ENCODE data around the gene CCDC188. TPM values are rescaled to one million over a fixed set of nuclear protein-coding genes. Genes with fewer than 3 reads are reported as not detected.

Gene CCDC188
- total and polyA plus RNA-seq, 5 donors: 0.22 to 0.83 (median 0.48) TPM

- Histone ChIP-seq H3K9me3 (ENCODE audit: control insufficient read depth, low read length) (no peaks in the 10 kb centered on the region), H3K4me3 (ENCODE audit: low read length) (no peak overlapping the region), H3K27me3 (ENCODE audit: control insufficient read depth, insufficient read depth) (no peaks in the 10 kb centered on the region), H3K27ac (ENCODE audit: low read length) (no peak overlapping the region), H3K4me1 (ENCODE audit: control insufficient read depth, insufficient read depth, low read length) (no peaks in the 10 kb centered on the region)
- WGBS: 84% methylated on average over 8 of the region's 8 CpGs
- no peak for ATAC-seq
- intact Hi-C loops (cut with DNase I): no loop called here
- DNase-seq: no peak
These were observed 32.2 kb upstream of the CCDC188 start for GRCh38 chr22:20183101-20183500.

- intact Hi-C loops (cut with DNase I): no loop called here
These were observed 31.5 kb upstream of the CCDC188 start for GRCh38 chr22:20182365-20182764.

GRCh38 chr22:20181884-20182236, 31.0 kb upstream of the CCDC188 start:
- Histone ChIP-seq H3K27me3 (ENCODE audit: control insufficient read depth, insufficient read depth) (no peaks in the 10 kb centered on the region), H3K4me1 (ENCODE audit: control insufficient read depth, insufficient read depth, low read length) (no peaks in the 10 kb centered on the region), H3K4me3 (ENCODE audit: low read length) (no peak overlapping the region), H3K27ac (ENCODE audit: low read length) (no peak overlapping the region), H3K9me3 (ENCODE audit: control insufficient read depth, low read length) (no peaks in the 10 kb centered on the region)
- ATAC-seq (no peak), DNase-seq (no peak)
- intact Hi-C loops (cut with DNase I): no loop called here
- 79% methylated on average over 18 of the region's 18 CpGs for WGBS

More at GRCh38 chr22:20182365-20182764, 31.5 kb upstream of the CCDC188 start:
- Histone ChIP-seq H3K27ac (ENCODE audit: low read length) (no peak overlapping the region), H3K27me3 (ENCODE audit: control insufficient read depth, insufficient read depth) (no peaks in the 10 kb centered on the region), H3K9me3 (ENCODE audit: control insufficient read depth, low read length) (no peaks in the 10 kb centered on the region), H3K4me3 (ENCODE audit: low read length) (no peak overlapping the region), H3K4me1 (ENCODE audit: control insufficient read depth, insufficient read depth, low read length) (no peaks in the 10 kb centered on the region)
- 89% methylated on average over 9 of the region's 9 CpGs for WGBS
- DNase-seq (no peak), ATAC-seq (no peak)

DNA sequence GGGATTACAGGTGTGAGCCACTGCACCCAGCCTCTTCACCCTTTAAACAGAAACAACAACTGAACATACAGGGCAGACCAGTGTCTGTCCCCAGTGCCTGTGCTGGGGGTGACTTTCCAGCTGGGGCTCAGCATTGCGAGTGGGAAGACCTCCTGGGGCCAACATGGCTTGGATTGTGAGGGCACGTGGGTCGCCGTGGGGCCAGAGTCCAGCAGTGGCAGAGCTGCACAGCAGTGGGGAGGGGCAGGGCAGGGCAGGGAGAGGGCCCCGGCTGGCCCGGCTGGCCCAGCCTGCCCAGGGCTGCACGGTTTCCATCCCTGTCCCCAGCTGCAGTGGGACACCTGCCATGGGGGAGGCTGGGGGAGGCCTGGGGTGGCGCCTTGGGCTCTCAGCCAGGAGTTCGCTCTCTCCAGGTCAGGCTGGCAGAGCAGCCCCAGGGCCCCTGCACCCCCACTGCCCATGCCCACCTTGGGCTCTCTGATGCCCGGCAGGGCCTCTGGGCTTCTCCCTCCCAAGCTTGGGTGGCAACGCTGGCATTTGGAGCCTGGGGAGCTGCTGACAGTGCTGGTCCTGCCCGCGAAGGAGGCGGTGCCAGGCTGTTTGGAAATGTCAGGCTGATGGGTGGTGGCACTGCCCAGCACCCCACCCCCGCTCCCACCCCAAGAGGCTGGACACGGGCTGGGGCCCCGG, 30.5 kb upstream of the CCDC188 start:
- DNase-seq (no peak), ATAC-seq (no peak)
- H3K27ac ChIP-seq (ENCODE audit: low read length): no peak overlapping the region
- H3K27me3 ChIP-seq (ENCODE audit: control insufficient read depth, insufficient read depth): no peaks in the 10 kb centered on the region
- H3K4me1 ChIP-seq (ENCODE audit: control insufficient read depth, insufficient read depth, low read length): no peaks in the 10 kb centered on the region
- H3K9me3 ChIP-seq (ENCODE audit: control insufficient read depth, low read length): no peaks in the 10 kb centered on the region
- WGBS: 77% methylated on average over 17 of the region's 17 CpGs
- intact Hi-C loops (cut with DNase I): no loop called here
- no peak overlapping the region for H3K4me3 ChIP-seq (ENCODE audit: low read length)

DNA sequence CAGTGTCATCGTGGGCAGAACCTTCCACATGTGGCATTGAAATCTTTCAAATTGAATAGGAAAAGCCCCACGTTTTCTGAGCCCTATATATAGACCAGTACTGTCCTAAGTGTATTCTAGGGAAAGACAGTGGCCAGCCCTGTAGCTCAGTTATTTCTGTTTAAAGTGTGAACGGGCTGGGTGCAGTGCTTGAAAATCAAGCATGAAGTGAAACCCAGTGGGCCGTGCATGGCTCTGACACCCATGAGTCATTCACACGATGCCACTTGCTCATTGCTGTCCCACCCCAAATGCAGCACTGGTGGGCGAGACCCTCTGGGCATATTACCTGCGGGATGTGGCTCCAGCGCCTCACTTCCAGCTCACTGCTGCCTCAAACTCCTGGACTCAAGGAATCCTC, 29.8 kb upstream of the CCDC188 start:
- ATAC-seq: no peak
- no peaks in the 10 kb centered on the region for H3K9me3 ChIP-seq (ENCODE audit: control insufficient read depth, low read length)
- H3K4me1 ChIP-seq (ENCODE audit: control insufficient read depth, insufficient read depth, low read length): no peaks in the 10 kb centered on the region
- 78% methylated on average over 8 of the region's 8 CpGs for WGBS
- DNase-seq: no peak
- intact Hi-C loops (cut with DNase I): no loop called here
- H3K27me3 ChIP-seq (ENCODE audit: control insufficient read depth, insufficient read depth): no peaks in the 10 kb centered on the region
- H3K27ac ChIP-seq (ENCODE audit: low read length): no peak overlapping the region
- no peak overlapping the region for H3K4me3 ChIP-seq (ENCODE audit: low read length)

- Histone ChIP-seq H3K4me1 (ENCODE audit: control insufficient read depth, insufficient read depth, low read length) (no peaks in the 10 kb centered on the region), H3K27ac (ENCODE audit: low read length) (no peak overlapping the region), H3K4me3 (ENCODE audit: low read length) (no peak overlapping the region), H3K9me3 (ENCODE audit: control insufficient read depth, low read length) (no peaks in the 10 kb centered on the region), H3K27me3 (ENCODE audit: control insufficient read depth, insufficient read depth) (no peaks in the 10 kb centered on the region)
- intact Hi-C loops (cut with DNase I): no loop called here
- 83% methylated on average over 13 of the region's 13 CpGs for WGBS
- ATAC-seq (no peak), DNase-seq (no peak)
These were observed 29.4 kb upstream of the CCDC188 start for GRCh38 chr22:20180245-20180630.

- Histone ChIP-seq H3K4me3 (ENCODE audit: low read length) (no peak overlapping the region), H3K27ac (ENCODE audit: low read length) (no peak overlapping the region), H3K9me3 (ENCODE audit: control insufficient read depth, low read length) (no peaks in the 10 kb centered on the region), H3K27me3 (ENCODE audit: control insufficient read depth, insufficient read depth) (no peaks in the 10 kb centered on the region), H3K4me1 (ENCODE audit: control insufficient read depth, insufficient read depth, low read length) (no peaks in the 10 kb centered on the region)
- DNase-seq (no peak), ATAC-seq (no peak)
- WGBS: 89% methylated on average over 27 of the region's 27 CpGs
- intact Hi-C loops (cut with DNase I): no loop called here
These were observed 28.8 kb upstream of the CCDC188 start for GRCh38 chr22:20179455-20180244.

DNA sequence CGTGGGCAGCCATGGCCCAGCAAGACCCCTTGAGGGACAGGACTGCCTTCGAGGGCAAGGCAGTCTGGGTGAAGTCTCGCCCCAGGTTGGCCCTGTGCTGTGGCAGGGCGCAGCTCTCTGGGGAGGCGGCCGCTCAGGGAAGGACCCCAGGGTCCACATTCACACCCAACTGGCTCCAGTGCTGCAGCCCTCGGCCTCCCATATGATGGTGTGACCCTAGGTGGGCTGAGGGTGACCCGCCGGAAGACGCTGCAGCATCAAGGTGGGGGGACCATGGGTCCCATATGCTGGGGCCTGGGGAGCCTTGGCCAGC, 28.0 kb upstream of the CCDC188 start:
- intact Hi-C loops (cut with DNase I): no loop called here
- ATAC-seq: no peak
- H3K27me3 ChIP-seq (ENCODE audit: control insufficient read depth, insufficient read depth): no peaks in the 10 kb centered on the region

DNA sequence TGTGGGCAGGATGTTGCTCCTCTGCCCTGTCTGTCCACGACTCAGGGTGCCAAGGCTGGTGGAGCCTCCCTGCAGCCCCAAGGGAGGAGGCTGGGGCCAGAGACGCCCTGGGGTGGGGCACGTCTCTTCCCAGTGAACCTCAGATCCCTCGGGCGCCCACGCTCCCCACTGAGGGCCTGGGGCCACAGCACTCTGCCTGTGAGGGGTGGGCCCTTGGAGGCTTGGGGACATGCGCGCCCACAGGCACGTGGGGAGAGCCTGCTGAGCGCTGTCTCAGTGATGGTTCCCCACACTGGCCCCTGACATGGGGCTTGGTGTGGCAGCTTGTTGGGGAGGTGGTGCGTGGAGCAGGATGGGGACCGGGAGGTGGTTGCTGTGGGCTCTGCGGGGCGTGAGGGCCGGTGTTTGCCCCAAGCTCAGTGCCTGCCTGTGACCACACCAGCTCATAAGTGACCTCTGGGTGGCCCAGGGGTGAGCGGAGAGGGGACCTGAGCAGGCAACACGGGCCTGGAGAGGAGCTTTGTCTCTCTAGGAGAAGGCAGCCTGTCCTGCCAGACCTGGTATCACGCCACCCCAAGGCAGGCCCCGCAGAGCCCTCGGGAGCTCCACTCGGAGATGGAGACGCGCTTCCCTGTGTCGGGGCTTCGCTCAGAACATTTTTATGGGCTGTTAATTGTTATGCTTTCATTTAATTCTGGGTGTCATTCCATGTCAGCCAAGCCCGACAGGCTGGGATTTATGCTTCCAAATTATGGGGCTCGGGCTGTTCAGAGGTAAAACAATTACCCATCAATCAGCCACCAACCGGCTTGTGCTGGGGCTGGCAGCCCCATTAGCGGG, 27.4 kb upstream of the CCDC188 start:
- WGBS: 84% methylated on average over 29 of the region's 29 CpGs
- Histone ChIP-seq H3K9me3 (ENCODE audit: control insufficient read depth, low read length) (no peaks in the 10 kb centered on the region), H3K27ac (ENCODE audit: low read length) (no peak overlapping the region), H3K4me1 (ENCODE audit: control insufficient read depth, insufficient read depth, low read length) (no peaks in the 10 kb centered on the region), H3K27me3 (ENCODE audit: control insufficient read depth, insufficient read depth) (no peaks in the 10 kb centered on the region), H3K4me3 (ENCODE audit: low read length) (no peak overlapping the region)
- ATAC-seq (no peak), DNase-seq (no peak)
- intact Hi-C loops (cut with DNase I): no loop called here

More for the DNA sequence above, 28.0 kb upstream of the CCDC188 start:
- Histone ChIP-seq H3K4me1 (ENCODE audit: control insufficient read depth, insufficient read depth, low read length) (no peaks in the 10 kb centered on the region), H3K4me3 (ENCODE audit: low read length) (no peak overlapping the region), H3K9me3 (ENCODE audit: control insufficient read depth, low read length) (no peaks in the 10 kb centered on the region), H3K27ac (ENCODE audit: low read length) (no peak overlapping the region)
- no peak for DNase-seq
- WGBS: 90% methylated on average over 10 of the region's 10 CpGs

DNA sequence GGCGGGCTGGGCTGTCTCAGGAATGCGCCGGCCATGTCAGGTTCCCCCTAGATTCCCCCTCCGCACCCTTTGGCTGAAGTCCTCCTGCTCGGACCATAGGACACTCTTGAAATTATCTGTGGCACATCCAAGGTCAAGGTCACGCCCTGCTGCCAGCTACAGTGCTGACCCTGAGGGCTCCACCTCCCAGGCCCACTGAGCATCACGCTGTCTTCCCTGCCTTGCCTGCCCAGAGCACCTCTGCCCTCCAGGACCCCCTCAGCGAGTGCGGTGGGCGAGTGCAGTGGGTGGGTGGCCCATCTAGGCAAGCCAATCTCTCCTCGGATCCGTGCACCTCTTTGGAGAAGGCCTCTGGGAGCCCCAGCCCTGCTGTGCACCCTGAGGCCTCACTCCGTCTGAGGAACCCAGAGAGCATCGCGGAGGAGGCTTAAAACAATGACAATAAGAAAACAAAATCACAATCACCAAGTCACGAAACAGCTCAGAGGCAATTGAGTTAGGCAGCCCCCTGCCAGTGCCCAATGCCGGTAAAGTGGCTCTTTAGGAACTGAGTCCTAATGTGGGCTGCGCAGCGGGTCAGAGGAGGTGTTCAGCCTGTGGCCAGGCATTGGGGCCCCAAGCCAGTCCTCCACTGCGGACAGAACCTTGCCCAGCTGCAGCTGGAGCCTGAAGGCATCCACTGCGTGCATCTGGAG, 26.5 kb upstream of the CCDC188 start:
- ATAC-seq (no peak), DNase-seq (no peak)
- H3K4me3 ChIP-seq (ENCODE audit: low read length): no peak overlapping the region
- no peaks in the 10 kb centered on the region for H3K9me3 ChIP-seq (ENCODE audit: control insufficient read depth, low read length)
- intact Hi-C loops (cut with DNase I): no loop called here
- H3K27me3 ChIP-seq (ENCODE audit: control insufficient read depth, insufficient read depth): no peaks in the 10 kb centered on the region
- no peak overlapping the region for H3K27ac ChIP-seq (ENCODE audit: low read length)
- 80% methylated on average over 21 of the region's 21 CpGs for WGBS
- no peaks in the 10 kb centered on the region for H3K4me1 ChIP-seq (ENCODE audit: control insufficient read depth, insufficient read depth, low read length)
